HepG2 (cell line): ENCODE data around the gene RREB1.

Experiments
- CTCF ChIP-seq: sonication (generic); formaldehyde crosslinking; IDR thresholded peaks from 2 replicates; pipeline ENCODE4 v1.5.0; 2020; ENCODE audit warnings: mild to moderate bottlenecking, missing genetic modification reagents, moderate library complexity
- DPF2 ChIP-seq: sonication (generic); formaldehyde crosslinking; IDR thresholded peaks from 2 replicates; pipeline ENCODE4 v1.4.0; 2020; ENCODE audit warnings: mild to moderate bottlenecking, low read depth, missing genetic modification reagents, borderline replicate concordance
- MYC ChIP-seq: sonication (generic); formaldehyde crosslinking; IDR thresholded peaks from 2 replicates; pipeline ENCODE4 v1.9.0; 2021; ENCODE audit warnings: missing genetic modification reagents, borderline replicate concordance
- SALL2 ChIP-seq: sonication (generic); formaldehyde crosslinking; IDR thresholded peaks from 2 replicates; pipeline ENCODE4 v1.8.1; 2023; ENCODE audit warnings: mild to moderate bottlenecking, missing genetic modification reagents, inconsistent platforms
- TF ChIP-seq, protein P1 (sequence below): sonication (generic); formaldehyde crosslinking; IDR thresholded peaks from 2 replicates; pipeline ENCODE4 v1.5.1; 2020; ENCODE audit warnings: mild to moderate bottlenecking, missing genetic modification reagents

GRCh38 chr6:7261852-7262461, 154.2 kb downstream of the RREB1 start:
- TF ChIP-seq MYC (CRISPR knock-in tag) (no peak), SALL2 (CRISPR knock-in tag) (no peak), DPF2 (no peak), CTCF (no peak)
- TF ChIP-seq, protein P1, sequence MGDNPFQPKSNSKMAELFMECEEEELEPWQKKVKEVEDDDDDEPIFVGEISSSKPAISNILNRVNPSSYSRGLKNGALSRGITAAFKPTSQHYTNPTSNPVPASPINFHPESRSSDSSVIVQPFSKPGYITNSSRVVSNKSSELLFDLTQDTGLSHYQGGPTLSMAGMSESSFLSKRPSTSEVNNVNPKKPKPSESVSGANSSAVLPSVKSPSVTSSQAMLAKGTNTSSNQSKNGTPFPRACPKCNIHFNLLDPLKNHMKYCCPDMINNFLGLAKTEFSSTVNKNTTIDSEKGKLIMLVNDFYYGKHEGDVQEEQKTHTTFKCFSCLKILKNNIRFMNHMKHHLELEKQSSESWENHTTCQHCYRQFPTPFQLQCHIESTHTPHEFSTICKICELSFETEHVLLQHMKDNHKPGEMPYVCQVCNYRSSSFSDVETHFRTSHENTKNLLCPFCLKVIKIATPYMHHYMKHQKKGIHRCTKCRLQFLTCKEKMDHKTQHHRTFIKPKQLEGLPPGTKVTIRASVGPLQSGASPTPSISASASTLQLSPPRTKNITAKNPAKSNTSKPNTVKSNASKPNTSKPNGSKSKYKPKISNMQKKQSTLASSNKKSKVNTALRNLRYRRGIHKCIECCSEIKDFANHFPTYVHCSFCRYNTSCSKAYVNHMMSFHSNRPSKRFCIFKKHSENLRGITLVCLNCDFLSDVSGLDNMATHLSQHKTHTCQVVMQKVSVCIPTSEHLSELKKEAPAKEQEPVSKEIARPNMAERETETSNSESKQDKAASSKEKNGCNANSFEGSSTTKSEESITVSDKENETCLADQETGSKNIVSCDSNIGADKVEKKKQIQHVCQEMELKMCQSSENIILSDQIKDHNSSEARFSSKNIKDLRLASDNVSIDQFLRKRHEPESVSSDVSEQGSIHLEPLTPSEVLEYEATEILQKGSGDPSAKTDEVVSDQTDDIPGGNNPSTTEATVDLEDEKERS (CRISPR knock-in tag): no peak
